ENCODE results near the gene WASF3.
"Not testable (repeated sequence)": the region's sequence is repeated elsewhere in the genome, so short reads cannot be mapped to it uniquely, and the experiment has no call there.

DNA sequence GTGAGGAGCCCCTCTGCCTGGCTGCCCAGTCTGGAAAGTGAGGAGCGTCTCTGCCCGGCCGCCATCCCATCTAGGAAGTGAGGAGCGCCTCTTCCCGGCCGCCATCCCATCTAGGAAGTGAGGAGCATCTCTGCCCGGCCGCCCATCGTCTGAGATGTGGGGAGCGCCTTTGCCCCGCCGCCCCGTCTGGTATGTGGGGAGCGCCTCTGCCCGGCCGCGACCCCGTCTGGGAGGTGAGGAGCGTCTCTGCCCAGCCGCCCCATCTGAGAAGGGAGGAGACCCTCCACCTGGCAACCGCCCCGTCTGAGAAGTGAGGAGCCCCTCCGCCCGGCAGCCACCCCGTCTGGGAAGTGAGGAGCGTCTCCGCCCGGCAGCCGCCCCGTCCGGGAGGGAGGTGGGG, 166.1 kb downstream of the WASF3 start:
- TF ChIP-seq, protein P1, sequence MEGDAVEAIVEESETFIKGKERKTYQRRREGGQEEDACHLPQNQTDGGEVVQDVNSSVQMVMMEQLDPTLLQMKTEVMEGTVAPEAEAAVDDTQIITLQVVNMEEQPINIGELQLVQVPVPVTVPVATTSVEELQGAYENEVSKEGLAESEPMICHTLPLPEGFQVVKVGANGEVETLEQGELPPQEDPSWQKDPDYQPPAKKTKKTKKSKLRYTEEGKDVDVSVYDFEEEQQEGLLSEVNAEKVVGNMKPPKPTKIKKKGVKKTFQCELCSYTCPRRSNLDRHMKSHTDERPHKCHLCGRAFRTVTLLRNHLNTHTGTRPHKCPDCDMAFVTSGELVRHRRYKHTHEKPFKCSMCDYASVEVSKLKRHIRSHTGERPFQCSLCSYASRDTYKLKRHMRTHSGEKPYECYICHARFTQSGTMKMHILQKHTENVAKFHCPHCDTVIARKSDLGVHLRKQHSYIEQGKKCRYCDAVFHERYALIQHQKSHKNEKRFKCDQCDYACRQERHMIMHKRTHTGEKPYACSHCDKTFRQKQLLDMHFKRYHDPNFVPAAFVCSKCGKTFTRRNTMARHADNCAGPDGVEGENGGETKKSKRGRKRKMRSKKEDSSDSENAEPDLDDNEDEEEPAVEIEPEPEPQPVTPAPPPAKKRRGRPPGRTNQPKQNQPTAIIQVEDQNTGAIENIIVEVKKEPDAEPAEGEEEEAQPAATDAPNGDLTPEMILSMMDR (IDR thresholded peaks at IDR 0.05): not testable (repeated sequence)
- not testable (repeated sequence) for TF ChIP-seq POLR2A (IDR thresholded peaks at IDR 0.05)
